Gastrocnemius medialis (tissue), 4 donors: ENCODE results near the gene IQGAP2. TPM values are rescaled to one million over a fixed set of nuclear protein-coding genes. Genes with fewer than 3 reads are reported as not detected.

Experiments used
- ATAC-seq, 2 donors: fragments of 150-250 bp; one replicate each; pipeline ENCODE4 v1.9.1; 2016
- DNase-seq, 2 donors: peaks; one replicate each; pipeline ENCODE4 v3.0.0-alpha.2; 2019
- H3K27ac ChIP-seq, 4 donors: fragments of 200-600 bp; sonication (generic); 1 replicate in 1 of 4; 2 replicates in 3 of 4; pipeline ENCODE4 v1.5.1; 2016 to 2018; ENCODE audit warnings: mild to moderate bottlenecking in 2 of 4, moderate library complexity in 1 of 4
- H3K27me3 ChIP-seq, 3 donors: fragments of 200-600 bp; sonication (generic) in 2 of 3; 1 replicate in 1 of 3; 2 replicates in 2 of 3; pipeline versions ENCODE4 v1.5.1 to v1.6.0; 2016 to 2019; ENCODE audit warnings: mild to moderate bottlenecking in 1 of 3, moderate library complexity in 1 of 3
- H3K36me3 ChIP-seq, 2 donors: fragments of 200-600 bp; sonication (generic) in 1 of 2; one replicate each; pipeline ENCODE4 v1.5.1; 2017 to 2018
- H3K4me1 ChIP-seq, 2 donors: fragments of 200-600 bp; sonication (generic) in 1 of 2; one replicate each; pipeline ENCODE4 v1.5.1; 2016 to 2017; ENCODE audit warnings: mild to moderate bottlenecking in 2 of 2
- H3K4me3 ChIP-seq, 4 donors: fragments of 200-600 bp; sonication (generic) in 3 of 4; 1 replicate in 1 of 4; 2 replicates in 3 of 4; pipeline ENCODE4 v1.5.1; 2016 to 2019; ENCODE audit warnings: mild to moderate bottlenecking in 2 of 4
- H3K9me3 ChIP-seq, 3 donors: fragments of 200-600 bp; sonication (generic) in 2 of 3; 1 replicate in 1 of 3; 2 replicates in 2 of 3; pipeline ENCODE4 v1.5.1; 2016 to 2019
- CTCF ChIP-seq, 5 experiments: fragments of 450-650 bp in 3 of 5; fragments of 200-600 bp in 2 of 5; sonication (generic) in 2 of 5; IDR thresholded peaks in 4 of 5; conservative IDR thresholded peaks in 1 of 5; 1 replicate in 4 of 5; 2 replicates in 1 of 5; pipeline ENCODE4 v1.5.1; 2016 to 2019; ENCODE audit warnings: antibody characterized with exemption in 5 of 5, mild to moderate bottlenecking in 3 of 5, moderate library complexity in 3 of 5
- POLR2A ChIP-seq, 2 donors: fragments of 450-650 bp; IDR thresholded peaks; one replicate each; pipeline ENCODE4 v1.6.1; 2017; ENCODE audit warnings: antibody characterized with exemption in 2 of 2, mild to moderate bottlenecking in 2 of 2, moderate library complexity in 2 of 2
- in situ Hi-C, 4 donors: fragments of 200-750 bp; cut with MboI; loops; one replicate each; pipeline versions ENCODE4 v1.15.0 to v1.8.0; 2017; ENCODE audit warnings: low sequenced_read_pairs in 4 of 4
- intact Hi-C: fragments of 100-400 bp; cut with DNase I; formaldehyde crosslinking; loops from one replicate; pipeline ENCODE4 v1.15.1; 2023; ENCODE audit warnings: low total_unique reads
- total RNA-seq, 4 donors: library from RNA; depleted of rRNA; stranded (reverse); fragments of >200 nt; gene quantifications; one replicate each; pipeline versions ENCODE4 v1.1.0 to v1.2.3, GENCODE V29; 2016

The IQGAP2 gene
- total RNA-seq, 4 donors from 2014 or later = 1.5 to 6.8 (median 2.5) TPM

- ATAC-seq = no peak
- Histone ChIP-seq H3K4me3 (no peak overlapping the region), H3K4me1 (no peaks in the 10 kb centered on the region), H3K27ac (no peak overlapping the region), H3K27me3 (no peaks in the 10 kb centered on the region), H3K9me3 (no peaks in the 10 kb centered on the region), H3K36me3 (no peaks in the 10 kb centered on the region)
- no peak for DNase-seq
- TF ChIP-seq CTCF (IDR thresholded peaks at IDR 0.05 in 4 of 5, conservative IDR thresholded peaks at IDR 0.05 in 1 of 5) (no peak), POLR2A (IDR thresholded peaks at IDR 0.05) (no peak)
- intact Hi-C loops = no loop called here
- in situ Hi-C loops = no loop called here
These were observed 36.1 kb downstream of the IQGAP2 start for GRCh38 chr5:76439201-76439600.

GRCh38 chr5:76439929-76440328 lies 36.8 kb downstream of the IQGAP2 start:
- Histone ChIP-seq H3K9me3 (no peaks in the 10 kb centered on the region), H3K27me3 (no peaks in the 10 kb centered on the region), H3K27ac (no peak overlapping the region), H3K4me1 (no peaks in the 10 kb centered on the region), H3K4me3 (no peak overlapping the region), H3K36me3 (no peaks in the 10 kb centered on the region)
- TF ChIP-seq CTCF (IDR thresholded peaks at IDR 0.05 in 4 of 5, conservative IDR thresholded peaks at IDR 0.05 in 1 of 5) = no peak
- no peak for TF ChIP-seq POLR2A (IDR thresholded peaks at IDR 0.05)
- ATAC-seq = no peak
- DNase-seq = no peak
- intact Hi-C loops = no loop called here
- in situ Hi-C loops = no loop called here

- intact Hi-C loops = no loop called here
- no peak overlapping the region for H3K4me3 ChIP-seq
- no peak overlapping the region for H3K27ac ChIP-seq
- TF ChIP-seq POLR2A (IDR thresholded peaks at IDR 0.05) = no peak
- TF ChIP-seq CTCF (IDR thresholded peaks at IDR 0.05 in 4 of 5, conservative IDR thresholded peaks at IDR 0.05 in 1 of 5) = no peak
- DNase-seq (no peak), ATAC-seq (no peak)
- H3K36me3 ChIP-seq = no peaks in the 10 kb centered on the region
- no peaks in the 10 kb centered on the region for H3K9me3 ChIP-seq
- in situ Hi-C loops = no loop called here
- H3K27me3 ChIP-seq = no peaks in the 10 kb centered on the region
- no peaks in the 10 kb centered on the region for H3K4me1 ChIP-seq
These were observed 38.0 kb downstream of the IQGAP2 start for GRCh38 chr5:76441101-76441500.

GRCh38 chr5:76441890-76442673 lies 39.0 kb downstream of the IQGAP2 start:
- Histone ChIP-seq H3K36me3 (no peaks in the 10 kb centered on the region), H3K4me3 (no peak overlapping the region), H3K4me1 (no peaks in the 10 kb centered on the region), H3K27me3 (no peaks in the 10 kb centered on the region), H3K27ac (no peak overlapping the region), H3K9me3 (no peaks in the 10 kb centered on the region)
- ATAC-seq (no peak), DNase-seq (no peak)
- in situ Hi-C loops (no loop called here), intact Hi-C loops (no loop called here)
- TF ChIP-seq POLR2A (IDR thresholded peaks at IDR 0.05) (no peak), CTCF (IDR thresholded peaks at IDR 0.05 in 4 of 5, conservative IDR thresholded peaks at IDR 0.05 in 1 of 5) (no peak)
